ENCODE results near the gene NUCKS1. TPM values are rescaled to one million over a fixed set of nuclear protein-coding genes. Genes with fewer than 3 reads are reported as not detected.

The NUCKS1 gene
- total and polyA plus RNA-seq, 2 experiments from 2014 or later: 69.9 to 122 TPM

DNA sequence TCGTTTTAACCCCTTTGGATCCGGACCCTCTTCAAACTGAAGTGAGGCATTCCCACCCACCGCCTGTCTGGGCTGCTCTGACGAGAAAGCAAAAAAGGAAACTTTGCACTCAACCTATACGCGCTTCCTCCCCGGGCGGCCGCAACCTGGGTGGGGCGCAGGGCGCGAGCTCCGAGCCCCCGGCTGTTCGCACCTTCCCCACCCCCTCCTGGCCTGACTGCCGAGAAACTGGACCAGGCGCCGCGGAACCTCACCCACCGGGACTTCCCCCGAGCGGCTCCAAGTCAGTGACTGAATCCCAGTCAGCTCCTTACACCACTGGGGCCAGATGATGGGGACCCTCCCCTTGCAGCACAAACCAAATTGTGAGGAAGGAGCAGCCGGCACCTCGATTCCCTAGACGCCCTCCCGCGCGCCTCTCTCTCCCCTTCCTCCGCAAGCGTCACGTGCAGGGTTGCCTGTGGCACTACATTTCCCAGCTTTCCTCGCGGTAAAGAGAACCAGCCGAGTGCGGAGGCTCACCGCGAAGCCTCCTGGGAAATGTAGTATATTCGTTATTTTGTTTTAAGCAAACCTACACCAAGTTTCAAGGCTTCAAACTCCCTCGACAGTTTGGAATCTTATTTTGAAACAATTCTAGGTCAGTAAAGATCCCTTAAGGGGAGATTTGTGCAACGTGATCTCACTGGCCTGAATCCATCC is 25.2 kb upstream of the NUCKS1 start, which contains the start of gene RAB29:
Gene RAB29, minus strand, starts transcription at position 468 of the 702 bp plus-strand sequence. CDS start 526 bp downstream, outside the sequence.
- WGBS, 2 experiments (ENCODE audit: low coverage in 1 of 2, low lambda C conversion rate in 2 of 2, missing lambda C conversion rate in 2 of 2): 1 to 2% methylated on average over 40 of the region's 40 CpGs
- peaks cover 8% of the 10 kb centered on the region; the same call in 1 of the 2 replicates for H3K4me1 ChIP-seq (ENCODE audit: insufficient read depth)
- H3K4me3 ChIP-seq: peak within 1 kb of the TSS; percentile 79
- TF ChIP-seq EZH2phosphoT487 (IDR thresholded peaks at IDR 0.05; ENCODE audit: insufficient read depth, low read depth) (no peak), EZH2 (IDR thresholded peaks at IDR 0.05; ENCODE audit: insufficient read depth, poor library complexity, severe bottlenecking) (no peak)
- H3K36me3 ChIP-seq (ENCODE audit: low read depth): no peaks in the 10 kb centered on the region
- in situ Hi-C loops (cut with MboI): no loop called here
- no peaks in the 10 kb centered on the region for H3K9me2 ChIP-seq (ENCODE audit: insufficient read depth)
- peak within 1 kb of the TSS; percentile 89 for H2AFZ ChIP-seq
- peak within 1 kb of the TSS; percentile 73 for H3K4me2 ChIP-seq (ENCODE audit: unreplicated experiment)
- DNase-seq: peak; percentile 92
- H3F3A ChIP-seq (ENCODE audit: insufficient read depth): no peaks in the 10 kb centered on the region
- no peaks in the 10 kb centered on the region for H3K79me2 ChIP-seq (ENCODE audit: insufficient read depth)
- H3K27ac ChIP-seq: peak within 1 kb of the TSS; percentile 34; the same call in 1 of the 2 replicates
- H3K9me3 ChIP-seq (ENCODE audit: low read depth): no peaks in the 10 kb centered on the region
- H3K27me3 ChIP-seq (replicated peaks; ENCODE audit: insufficient read depth): no peaks in the 10 kb centered on the region
- H4K20me1 ChIP-seq (ENCODE audit: insufficient read depth): no peaks in the 10 kb centered on the region
- H3K9ac ChIP-seq: peak within 1 kb of the TSS; percentile 74

- no peak for TF ChIP-seq EZH2phosphoT487 (IDR thresholded peaks at IDR 0.05; ENCODE audit: insufficient read depth, low read depth)
- TF ChIP-seq EZH2 (IDR thresholded peaks at IDR 0.05; ENCODE audit: insufficient read depth, poor library complexity, severe bottlenecking): no peak
- Histone ChIP-seq H3K9me2 (ENCODE audit: insufficient read depth) (no peaks in the 10 kb centered on the region), H3K27ac (no peak overlapping the region), H3F3A (ENCODE audit: insufficient read depth) (no peaks in the 10 kb centered on the region), H4K20me1 (ENCODE audit: insufficient read depth) (no peaks in the 10 kb centered on the region), H3K79me2 (ENCODE audit: insufficient read depth) (no peaks in the 10 kb centered on the region), H3K4me1 (ENCODE audit: insufficient read depth) (peaks cover 15% of the 10 kb centered on the region), H3K36me3 (ENCODE audit: low read depth) (no peaks in the 10 kb centered on the region), H2AFZ (peak overlapping the region; percentile 89), H3K27me3 (replicated peaks; ENCODE audit: insufficient read depth) (no peaks in the 10 kb centered on the region), H3K4me3 (peak overlapping the region; percentile 79), H3K9me3 (ENCODE audit: low read depth) (no peaks in the 10 kb centered on the region), H3K9ac (peak overlapping the region; percentile 74), H3K4me2 (ENCODE audit: unreplicated experiment) (peak overlapping the region; percentile 73)
- peak; percentile 38 for DNase-seq
- in situ Hi-C loops (cut with MboI): no loop called here
- 21 to 25% methylated on average over 28 to 36 of the region's 36 CpGs for WGBS, 2 experiments (ENCODE audit: low coverage in 1 of 2, low lambda C conversion rate in 2 of 2, missing lambda C conversion rate in 2 of 2)
Measured at GRCh38 chr1:205774198-205775014, 24.4 kb upstream of the NUCKS1 start.

DNA sequence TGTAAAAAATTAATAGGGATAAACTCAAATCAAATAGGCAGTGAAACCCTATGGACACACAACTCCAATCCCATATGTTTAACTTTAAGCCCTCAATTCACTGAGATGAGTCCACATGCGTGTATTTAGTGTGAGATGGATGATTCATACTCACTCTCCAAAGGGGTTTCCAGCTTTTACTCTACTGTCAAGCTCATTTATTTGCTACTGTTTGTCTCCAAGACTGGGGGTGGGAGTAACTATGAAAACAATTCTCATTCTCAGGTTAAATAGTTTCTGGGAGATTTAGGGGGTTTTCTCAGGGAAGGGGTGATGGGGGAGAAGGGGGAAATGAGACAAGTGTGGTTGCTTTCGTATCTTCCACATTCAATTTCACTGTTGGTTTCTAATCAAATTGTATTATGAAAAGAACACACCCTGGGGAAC is 22.6 kb upstream of the NUCKS1 start:
- in situ Hi-C loops (cut with MboI): no loop called here
- no peaks in the 10 kb centered on the region for H3K9me2 ChIP-seq (ENCODE audit: insufficient read depth)
- H4K20me1 ChIP-seq (ENCODE audit: insufficient read depth): no peaks in the 10 kb centered on the region
- H2AFZ ChIP-seq: no peak overlapping the region
- H3K27ac ChIP-seq: no peak overlapping the region
- no peaks in the 10 kb centered on the region for H3K36me3 ChIP-seq (ENCODE audit: low read depth)
- H3K27me3 ChIP-seq (replicated peaks; ENCODE audit: insufficient read depth): no peaks in the 10 kb centered on the region
- H3K9ac ChIP-seq: no peak overlapping the region
- WGBS, 2 experiments (ENCODE audit: low coverage in 1 of 2, low lambda C conversion rate in 2 of 2, missing lambda C conversion rate in 2 of 2): 91% methylated on average over 2 of the region's 2 CpGs
- H3K4me3 ChIP-seq: no peak overlapping the region
- peak; percentile 10 for DNase-seq
- H3K4me2 ChIP-seq (ENCODE audit: unreplicated experiment): no peak overlapping the region
- H3K79me2 ChIP-seq (ENCODE audit: insufficient read depth): no peaks in the 10 kb centered on the region
- no peak for TF ChIP-seq EZH2 (IDR thresholded peaks at IDR 0.05; ENCODE audit: insufficient read depth, poor library complexity, severe bottlenecking)
- TF ChIP-seq EZH2phosphoT487 (IDR thresholded peaks at IDR 0.05; ENCODE audit: insufficient read depth, low read depth): no peak
- H3K4me1 ChIP-seq (ENCODE audit: insufficient read depth): peaks cover 18% of the 10 kb centered on the region
- H3F3A ChIP-seq (ENCODE audit: insufficient read depth): no peaks in the 10 kb centered on the region
- no peaks in the 10 kb centered on the region for H3K9me3 ChIP-seq (ENCODE audit: low read depth)

DNA sequence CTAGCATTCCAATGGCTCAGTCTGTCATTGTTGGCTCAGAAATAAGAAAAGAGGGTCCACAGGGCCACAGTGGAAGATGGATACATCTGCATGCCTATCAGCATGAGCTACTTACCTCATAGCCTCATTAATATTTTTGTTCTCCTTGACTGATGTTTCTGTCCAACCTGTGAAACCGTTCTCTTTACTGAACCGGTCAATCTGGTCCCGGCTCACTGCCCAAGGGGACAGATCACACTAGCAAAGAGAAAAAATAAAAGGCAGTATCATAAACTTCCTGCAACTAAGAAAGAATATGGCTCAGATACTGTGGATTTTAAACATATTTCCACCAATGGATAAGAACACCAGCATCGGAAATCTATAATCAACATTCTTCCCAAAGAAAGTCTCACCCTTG is 20.6 kb upstream of the NUCKS1 start:
- Histone ChIP-seq H2AFZ (no peak overlapping the region), H3K4me3 (no peak overlapping the region), H3K4me1 (ENCODE audit: insufficient read depth) (peaks cover 18% of the 10 kb centered on the region), H3K79me2 (ENCODE audit: insufficient read depth) (no peaks in the 10 kb centered on the region), H3K27me3 (replicated peaks; ENCODE audit: insufficient read depth) (no peaks in the 10 kb centered on the region), H3K9ac (no peak overlapping the region), H3K36me3 (ENCODE audit: low read depth) (no peaks in the 10 kb centered on the region), H3K4me2 (ENCODE audit: unreplicated experiment) (no peak overlapping the region), H4K20me1 (ENCODE audit: insufficient read depth) (no peaks in the 10 kb centered on the region), H3K9me3 (ENCODE audit: low read depth) (no peaks in the 10 kb centered on the region), H3F3A (ENCODE audit: insufficient read depth) (no peaks in the 10 kb centered on the region), H3K9me2 (ENCODE audit: insufficient read depth) (no peaks in the 10 kb centered on the region), H3K27ac (no peak overlapping the region)
- 87 to 89% methylated on average over 4 of the region's 4 CpGs for WGBS, 2 experiments (ENCODE audit: low coverage in 1 of 2, low lambda C conversion rate in 2 of 2, missing lambda C conversion rate in 2 of 2)
- in situ Hi-C loops (cut with MboI): no loop called here
- no peak for TF ChIP-seq EZH2 (IDR thresholded peaks at IDR 0.05; ENCODE audit: insufficient read depth, poor library complexity, severe bottlenecking)
- no peak for TF ChIP-seq EZH2phosphoT487 (IDR thresholded peaks at IDR 0.05; ENCODE audit: insufficient read depth, low read depth)
- no peak for DNase-seq
